Upper lobe of right lung (tissue), 1 donor: Measurements from ENCODE around the gene MAN1C1. TPM values are rescaled to one million over a fixed set of nuclear protein-coding genes. Genes with fewer than 3 reads are reported as not detected.

ENCODE experiments used
- ATAC-seq: fragments of 200-7000 bp; cut with Tn5 transposase; one replicate; pipeline ENCODE4 v1.9.1; 2020; ENCODE audit warnings: mild to moderate bottlenecking, moderate library complexity
- DNase-seq: peaks from one replicate; pipeline ENCODE4 v3.0.0-alpha.2; 2020
- H3K27ac ChIP-seq: fragments of 200-600 bp; one replicate; pipeline ENCODE4 v1.8.0; 2022
- H3K27me3 ChIP-seq: fragments of 200-600 bp; one replicate; pipeline ENCODE4 v1.8.0; 2022; ENCODE audit warnings: mild to moderate bottlenecking
- H3K36me3 ChIP-seq: fragments of 200-600 bp; one replicate; pipeline ENCODE4 v1.8.0; 2022
- H3K4me1 ChIP-seq: fragments of 200-600 bp; one replicate; pipeline ENCODE4 v1.8.0; 2022
- H3K4me3 ChIP-seq: fragments of 200-600 bp; one replicate; pipeline ENCODE4 v1.8.0; 2022; ENCODE audit warnings: mild to moderate bottlenecking
- H3K9me3 ChIP-seq: fragments of 200-600 bp; one replicate; pipeline ENCODE4 v1.8.0; 2022
- intact Hi-C: fragments of 100-400 bp; cut with DNase I; formaldehyde crosslinking; loops from one replicate; pipeline ENCODE4 v1.11.0; 2022
- total RNA-seq: library from RNA; stranded (reverse); fragmentation: NEBNext Ultra II Directional; extraction: Animal tissue kit (Norgen Biotek cat#: 25700); gene quantifications from one replicate; pipeline ENCODE4 v1.2.1, GENCODE V29; 2021
- TF ChIP-seq, protein P1 (sequence below): fragments of 200-600 bp; IDR thresholded peaks from one replicate; pipeline ENCODE4 v1.8.0; 2022; ENCODE audit warnings: antibody characterized with exemption
- donor health status: DM: no; HTN: yes; CAD: no; lungs with severe emphysema.

The MAN1C1 gene
- total RNA-seq, 1 donor from 2014 or later, result 19.7 TPM

DNA sequence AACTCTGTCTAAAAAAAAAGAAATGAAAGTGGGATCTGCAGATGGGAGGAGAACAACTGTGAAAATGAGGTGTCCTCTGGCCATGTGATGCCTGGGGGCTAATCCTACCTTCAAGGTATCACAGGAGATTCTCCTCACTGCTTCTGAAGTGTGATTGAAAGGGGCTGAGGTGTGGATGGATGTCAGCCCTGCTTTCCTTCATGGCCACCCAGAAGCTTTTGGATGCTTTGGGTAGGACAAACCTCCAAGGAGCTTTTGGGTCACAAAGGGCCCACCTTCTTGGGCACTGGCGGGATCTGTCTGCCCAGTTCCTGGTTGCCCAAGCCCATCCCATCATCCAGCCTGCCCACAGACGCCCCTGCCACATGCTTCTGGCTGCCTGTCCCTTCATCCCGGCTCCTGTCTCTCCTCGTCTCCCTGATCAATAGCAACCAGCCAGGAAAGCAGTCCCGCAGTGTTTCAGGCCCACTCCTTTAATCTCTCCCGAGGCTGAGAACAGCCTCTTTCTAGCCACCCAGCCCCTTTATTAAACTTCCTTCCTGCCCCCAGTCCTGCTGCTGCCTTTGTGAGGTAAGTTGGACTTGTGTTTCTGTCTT lies 87.2 kb downstream of the MAN1C1 start:
- ATAC-seq, result no peak
- Histone ChIP-seq H3K9me3 (no peaks in the 10 kb centered on the region), H3K4me1 (peaks cover 47% of the 10 kb centered on the region), H3K27me3 (no peaks in the 10 kb centered on the region), H3K27ac (no peak overlapping the region), H3K36me3 (no peaks in the 10 kb centered on the region), H3K4me3 (no peak overlapping the region)
- TF ChIP-seq, protein P1, sequence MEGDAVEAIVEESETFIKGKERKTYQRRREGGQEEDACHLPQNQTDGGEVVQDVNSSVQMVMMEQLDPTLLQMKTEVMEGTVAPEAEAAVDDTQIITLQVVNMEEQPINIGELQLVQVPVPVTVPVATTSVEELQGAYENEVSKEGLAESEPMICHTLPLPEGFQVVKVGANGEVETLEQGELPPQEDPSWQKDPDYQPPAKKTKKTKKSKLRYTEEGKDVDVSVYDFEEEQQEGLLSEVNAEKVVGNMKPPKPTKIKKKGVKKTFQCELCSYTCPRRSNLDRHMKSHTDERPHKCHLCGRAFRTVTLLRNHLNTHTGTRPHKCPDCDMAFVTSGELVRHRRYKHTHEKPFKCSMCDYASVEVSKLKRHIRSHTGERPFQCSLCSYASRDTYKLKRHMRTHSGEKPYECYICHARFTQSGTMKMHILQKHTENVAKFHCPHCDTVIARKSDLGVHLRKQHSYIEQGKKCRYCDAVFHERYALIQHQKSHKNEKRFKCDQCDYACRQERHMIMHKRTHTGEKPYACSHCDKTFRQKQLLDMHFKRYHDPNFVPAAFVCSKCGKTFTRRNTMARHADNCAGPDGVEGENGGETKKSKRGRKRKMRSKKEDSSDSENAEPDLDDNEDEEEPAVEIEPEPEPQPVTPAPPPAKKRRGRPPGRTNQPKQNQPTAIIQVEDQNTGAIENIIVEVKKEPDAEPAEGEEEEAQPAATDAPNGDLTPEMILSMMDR, result no peak
- intact Hi-C loops, result no loop called here
- no peak for DNase-seq

DNA sequence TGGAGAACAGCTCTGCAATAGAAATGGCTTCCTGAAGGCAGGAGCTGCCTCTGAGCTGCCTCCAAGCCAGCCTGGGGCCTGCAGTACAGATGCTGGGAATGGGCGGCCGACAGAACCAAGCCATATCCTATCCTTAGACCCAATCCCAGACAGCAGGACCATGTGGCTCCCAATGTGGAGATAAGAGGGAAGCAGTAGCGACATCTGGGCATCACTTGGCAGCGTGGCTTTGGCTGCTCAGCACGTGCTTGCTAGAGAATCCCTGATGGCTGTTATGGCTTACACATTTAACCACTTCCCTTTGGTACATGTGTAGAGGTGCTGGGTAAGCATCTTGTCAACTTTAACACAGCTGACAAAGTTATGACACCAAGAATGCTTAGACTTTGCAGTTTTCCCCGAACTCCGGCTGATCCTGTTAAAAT lies 87.7 kb downstream of the MAN1C1 start:
- Histone ChIP-seq H3K4me3 (no peak overlapping the region), H3K36me3 (no peaks in the 10 kb centered on the region), H3K9me3 (no peaks in the 10 kb centered on the region), H3K4me1 (peaks cover 47% of the 10 kb centered on the region), H3K27ac (no peak overlapping the region), H3K27me3 (no peaks in the 10 kb centered on the region)
- TF ChIP-seq, protein P1, result no peak
- intact Hi-C loops, result no loop called here
- ATAC-seq (peak; percentile 58), DNase-seq (no peak)

DNA sequence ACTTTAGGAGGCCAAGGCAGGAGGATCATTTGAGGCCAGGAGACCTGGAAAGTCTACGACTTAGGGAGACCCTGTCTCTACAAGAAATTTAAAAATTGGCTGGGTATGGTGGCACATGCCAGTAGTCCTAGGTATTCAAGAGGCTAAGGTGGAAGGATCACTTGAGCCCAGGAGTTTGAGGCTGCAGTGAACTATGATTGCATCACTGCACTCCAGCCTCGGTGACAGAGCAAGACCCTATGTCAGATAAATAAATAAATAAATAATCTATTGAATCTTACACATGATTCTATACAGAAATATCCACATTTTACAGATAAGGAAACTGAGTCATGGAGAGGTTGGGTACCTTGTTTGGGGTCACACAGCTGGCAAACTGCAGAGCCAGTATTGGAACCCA lies 89.1 kb downstream of the MAN1C1 start:
- no peak overlapping the region for H3K27ac ChIP-seq
- no peaks in the 10 kb centered on the region for H3K36me3 ChIP-seq
- no peaks in the 10 kb centered on the region for H3K27me3 ChIP-seq
- no peaks in the 10 kb centered on the region for H3K9me3 ChIP-seq
- no peak for DNase-seq
- no peak for ATAC-seq
- H3K4me3 ChIP-seq, result no peak overlapping the region
- TF ChIP-seq, protein P1, result no peak
- intact Hi-C loops, result no loop called here
- peaks cover 33% of the 10 kb centered on the region for H3K4me1 ChIP-seq

DNA sequence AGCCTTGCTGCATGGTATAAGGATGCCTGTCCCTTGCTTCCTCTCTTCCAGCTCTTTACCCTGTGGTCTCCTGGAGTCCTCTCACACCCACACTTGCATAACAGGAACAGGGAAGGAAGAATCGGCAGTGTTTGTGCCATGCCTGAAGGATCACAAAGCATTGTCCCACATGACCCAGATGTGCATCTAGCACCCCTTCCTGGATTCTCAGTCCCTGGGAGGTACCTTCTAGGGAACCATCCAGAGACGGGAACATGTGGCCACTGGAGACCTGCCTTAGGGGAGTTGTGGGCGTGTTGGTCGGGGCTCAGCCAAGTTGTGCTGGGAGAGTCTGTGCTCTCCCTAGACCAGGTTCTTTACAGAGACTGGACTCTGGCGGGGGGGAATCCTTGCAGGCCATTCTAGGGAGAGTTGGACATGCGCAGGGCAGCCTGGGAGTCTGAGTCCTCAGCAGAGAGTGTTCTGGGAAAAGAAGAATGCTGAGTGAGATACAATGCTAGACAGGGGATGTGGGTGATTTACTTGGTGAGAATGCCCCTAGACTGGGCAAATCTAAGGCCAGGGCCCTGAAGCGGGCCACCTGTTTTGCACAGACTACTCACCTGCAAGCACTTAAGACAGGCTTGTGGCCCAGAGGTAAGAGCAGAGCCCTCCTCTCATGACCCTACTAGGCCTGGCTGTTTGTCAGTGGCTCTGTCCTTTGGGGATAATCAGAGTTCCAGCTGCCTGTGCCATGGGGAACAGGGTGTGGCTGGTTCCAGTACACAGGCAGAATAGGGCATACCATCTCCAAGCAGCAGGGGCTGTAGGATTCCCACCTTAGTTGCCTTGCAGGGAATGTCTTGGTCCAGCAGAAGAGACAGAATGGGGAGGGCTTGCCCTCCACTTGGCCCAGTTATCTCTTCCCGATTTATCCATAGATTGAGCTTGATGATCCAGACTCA lies 89.8 kb downstream of the MAN1C1 start:
- Histone ChIP-seq H3K27me3 (no peaks in the 10 kb centered on the region), H3K9me3 (no peaks in the 10 kb centered on the region), H3K4me1 (peaks cover 26% of the 10 kb centered on the region), H3K36me3 (no peaks in the 10 kb centered on the region), H3K27ac (no peak overlapping the region), H3K4me3 (no peak overlapping the region)
- TF ChIP-seq, protein P1, result no peak
- DNase-seq (no peak), ATAC-seq (peak; percentile 54)
- intact Hi-C loops, result no loop called here

DNA sequence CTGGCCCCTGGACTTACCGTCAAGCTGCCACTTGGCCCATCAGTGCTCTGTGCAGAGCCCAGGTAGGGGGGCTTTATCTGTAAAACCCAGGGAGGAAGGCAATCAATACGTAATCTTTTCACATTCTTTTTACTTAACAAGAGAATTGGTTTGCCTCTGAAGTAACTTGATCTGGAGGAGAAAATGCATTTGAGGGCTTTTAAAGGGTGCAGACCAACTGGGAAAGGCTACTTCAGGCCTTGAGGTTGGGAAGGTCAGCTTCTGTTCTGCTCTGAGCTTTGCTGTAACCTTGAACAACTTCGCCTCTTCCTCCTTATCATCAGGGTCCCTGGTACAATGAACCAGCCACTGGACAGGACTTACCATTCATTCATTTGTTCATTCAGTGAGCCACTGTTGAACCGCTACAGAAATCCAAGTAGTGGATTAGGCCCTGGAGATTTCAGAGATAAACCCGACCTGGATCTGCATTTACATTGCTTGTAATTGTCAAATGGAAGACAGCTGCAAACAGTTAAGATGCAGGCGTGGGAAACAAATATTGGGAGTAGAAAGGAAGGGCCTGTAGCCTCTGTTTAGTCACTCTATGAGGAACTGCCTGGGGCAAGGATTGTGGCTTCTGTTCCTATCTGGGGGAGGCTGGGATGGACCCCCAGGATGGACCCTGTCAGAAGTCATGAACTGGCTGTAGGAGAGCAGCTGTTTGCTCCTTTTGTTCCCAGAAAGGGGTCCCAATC lies 90.9 kb downstream of the MAN1C1 start:
- Histone ChIP-seq H3K4me1 (peaks cover 24% of the 10 kb centered on the region), H3K9me3 (no peaks in the 10 kb centered on the region), H3K27me3 (no peaks in the 10 kb centered on the region), H3K4me3 (no peak overlapping the region), H3K36me3 (no peaks in the 10 kb centered on the region), H3K27ac (no peak overlapping the region)
- TF ChIP-seq, protein P1, result no peak
- ATAC-seq (no peak), DNase-seq (no peak)
- intact Hi-C loops, result no loop called here
